GM21526 (cell line): ENCODE measurements around the gene EP400.
"Not testable (repeated sequence)": the region's sequence is repeated elsewhere in the genome, so short reads cannot be mapped to it uniquely, and the experiment has no call there.

Experiments
- ATAC-seq: cut with Tn5 transposase; IDR thresholded peaks from one replicate; pipeline ENCODE4 v1.9.1; 2021; ENCODE audit warnings: moderate library complexity; ENCODE audit not compliant: unreplicated experiment, low FRiP score

The EP400 gene

GRCh38 chr12:131983554-131983953 is 33.8 kb downstream of the EP400 start:
- ATAC-seq: no peak

- no peak for ATAC-seq
Measured at GRCh38 chr12:131984334-131984733, 34.6 kb downstream of the EP400 start.

GRCh38 chr12:131985510-131985875 is 35.8 kb downstream of the EP400 start:
- ATAC-seq: not testable (repeated sequence)

- no peak for ATAC-seq
Measured at GRCh38 chr12:131986361-131986760, 36.6 kb downstream of the EP400 start.

- ATAC-seq: no peak
Measured at GRCh38 chr12:131986910-131987309, 37.2 kb downstream of the EP400 start.

GRCh38 chr12:131987552-131987951 is 37.8 kb downstream of the EP400 start:
- no peak for ATAC-seq

GRCh38 chr12:131988054-131988796 is 38.5 kb downstream of the EP400 start:
- no peak for ATAC-seq

- no peak for ATAC-seq
Measured at GRCh38 chr12:131989021-131989420, 39.3 kb downstream of the EP400 start.

GRCh38 chr12:131990066-131990979 is 40.6 kb downstream of the EP400 start:
- no peak for ATAC-seq

GRCh38 chr12:131990980-131991305 is 41.2 kb downstream of the EP400 start:
- no peak for ATAC-seq

GRCh38 chr12:131991816-131992430 is 42.2 kb downstream of the EP400 start:
- no peak for ATAC-seq

GRCh38 chr12:131994589-131994988 is 44.8 kb downstream of the EP400 start:
- ATAC-seq: no peak

- ATAC-seq: no peak
Measured at GRCh38 chr12:132000286-132000872, 50.6 kb downstream of the EP400 start.

- no peak for ATAC-seq
Measured at GRCh38 chr12:132003846-132004245, 54.1 kb downstream of the EP400 start.

GRCh38 chr12:132004946-132005345 is 55.2 kb downstream of the EP400 start:
- ATAC-seq: no peak

- no peak for ATAC-seq
Measured at GRCh38 chr12:132006056-132006680, 56.4 kb downstream of the EP400 start.

GRCh38 chr12:132007041-132007440 is 57.3 kb downstream of the EP400 start:
- ATAC-seq: no peak

GRCh38 chr12:132009336-132009859 is 59.7 kb downstream of the EP400 start:
- ATAC-seq: no peak

- no peak for ATAC-seq
Measured at GRCh38 chr12:132012919-132013568, 63.3 kb downstream of the EP400 start.
